GM12878 (cell line): ENCODE data around the gene SDK2. TPM values are rescaled to one million over a fixed set of nuclear protein-coding genes. Genes with fewer than 3 reads are reported as not detected.

Experiments
- ATAC-seq: fragments of 200-7000 bp; cut with Tn5 transposase; 3 replicates; pipeline ENCODE4 v1.9.1; 2020; ENCODE audit warnings: mild to moderate bottlenecking, moderate library complexity
- BruUV-seq: library from RNA; stranded (reverse); fragments of 400-500 nt; replicated peaks from 2 replicates; lab custom pipeline; 2021; lab: Mats Ljungman, UMichigan
- CTCF ChIA-PET: fragments of 300-600 bp; sonication (Branson Sonifier 250); formaldehyde crosslinking; extraction: SDS; loops from one replicate; lab custom pipeline; 2021; ENCODE audit warnings: inconsistent platforms; lab: Yijun Ruan, JAX
- POLR2A ChIA-PET: fragments of 350-600 bp; formaldehyde crosslinking; extraction: SDS; loops from one replicate; lab custom pipeline; 2021; ENCODE audit warnings: inconsistent platforms; lab: Charles Lee
- RAD21 ChIA-PET: fragments of 300-600 bp; sonication (Branson Sonifier 250); formaldehyde crosslinking; loops from one replicate; lab custom pipeline; 2023; ENCODE audit warnings: antibody characterized with exemption; ENCODE audit not compliant: unreplicated experiment; lab: Charles Lee
- SMC1A ChIA-PET: fragments of 300-600 bp; sonication (Branson Sonifier 250); formaldehyde crosslinking; loops from one replicate; lab custom pipeline; 2023; ENCODE audit not compliant: unreplicated experiment, uncharacterized antibody; lab: Charles Lee
- DNase-seq: peaks from one replicate; pipeline ENCODE4 v3.0.0-alpha.2; 2011; ENCODE audit warnings: low read depth, low spot score
- FAIRE-seq: peaks from 3 replicates; lab custom pipeline; 2011; peaks lifted over from hg19 to GRCh38; lab: Jason Lieb, UNC
- H2AFZ ChIP-seq: 2 replicates; pipeline ENCODE4 v1.6.0; 2011; ENCODE audit warnings: low read depth, low read length, control low read depth; ENCODE audit not compliant: control insufficient read depth
- H3K27ac ChIP-seq: 2 replicates; pipeline ENCODE4 v1.5.1; 2011; ENCODE audit warnings: control low read depth; ENCODE audit not compliant: control insufficient read depth, insufficient read depth
- H3K27me3 ChIP-seq, 2 experiments: replicated peaks in 1 of 2; 2 replicates each; pipeline versions ENCODE4 v1.6.0 to v1.6.1; 2011; ENCODE audit warnings: low read length in 1 of 2; ENCODE audit not compliant: control insufficient read depth in 2 of 2, insufficient read depth in 2 of 2
- H3K36me3 ChIP-seq, 2 experiments: 2 replicates each; pipeline ENCODE4 v1.5.1; 2011; ENCODE audit warnings: low read length in 1 of 2; ENCODE audit not compliant: control insufficient read depth in 2 of 2, insufficient read depth in 2 of 2
- H3K4me1 ChIP-seq: 2 replicates; pipeline ENCODE4 v1.6.1; 2011; ENCODE audit warnings: mild to moderate bottlenecking, low read length, moderate library complexity, mixed read lengths; ENCODE audit not compliant: control insufficient read depth, insufficient read depth
- H3K4me2 ChIP-seq: 2 replicates; pipeline ENCODE4 v1.6.0; 2011; ENCODE audit warnings: control low read depth; ENCODE audit not compliant: control insufficient read depth, insufficient read depth
- H3K4me3 ChIP-seq: fragments of 200-600 bp; sonication (generic); 2 replicates; pipeline ENCODE4 v1.5.1; 2016
- H3K79me2 ChIP-seq: 2 replicates; pipeline ENCODE4 v1.6.0; 2011; ENCODE audit warnings: low read length; ENCODE audit not compliant: control insufficient read depth, insufficient read depth
- H3K9ac ChIP-seq: 2 replicates; pipeline ENCODE4 v1.8.0; 2011; ENCODE audit warnings: low read length, control low read depth, mixed read lengths; ENCODE audit not compliant: control insufficient read depth, insufficient read depth
- H3K9me3 ChIP-seq: replicated peaks from 3 replicates; pipeline ENCODE4 v1.5.1; 2011; ENCODE audit warnings: mild to moderate bottlenecking, low read length; ENCODE audit not compliant: control insufficient read depth, insufficient read depth
- H4K20me1 ChIP-seq: 2 replicates; pipeline ENCODE4 v1.6.0; 2011; ENCODE audit not compliant: control insufficient read depth, insufficient read depth
- ATF7 ChIP-seq: fragments of 450-650 bp; IDR thresholded peaks from 2 replicates; pipeline ENCODE4 v1.6.1; 2016; ENCODE audit warnings: low read depth, mild to moderate bottlenecking
- BACH1 ChIP-seq: fragments of 450-650 bp; IDR thresholded peaks from 2 replicates; pipeline ENCODE4 v1.6.1; 2017; ENCODE audit warnings: mild to moderate bottlenecking, borderline replicate concordance
- CBFB ChIP-seq: IDR thresholded peaks from 2 replicates; pipeline ENCODE4 v1.6.1; 2016; ENCODE audit warnings: antibody characterized with exemption, low read depth
- CBX3 ChIP-seq: fragments of 200-600 bp; sonication (generic); IDR thresholded peaks from 2 replicates; pipeline ENCODE4 v1.6.1; 2016; ENCODE audit warnings: low read depth, borderline replicate concordance
- EGR1 ChIP-seq, 2 experiments: IDR thresholded peaks; 1 replicate in 1 of 2; 2 replicates in 1 of 2; pipeline ENCODE4 v1.6.1; 2011 to 2012; ENCODE audit warnings: low read depth in 2 of 2, low read length in 2 of 2, borderline replicate concordance in 1 of 2, mild to moderate bottlenecking in 1 of 2, moderate library complexity in 1 of 2
- HDGF ChIP-seq: fragments of 450-650 bp; IDR thresholded peaks from 2 replicates; pipeline ENCODE4 v1.6.1; 2016; ENCODE audit warnings: antibody characterized with exemption
- IKZF1 ChIP-seq: fragments of 450-650 bp; conservative IDR thresholded peaks from 2 replicates; pipeline ENCODE4 v1.6.1; 2017; ENCODE audit warnings: antibody characterized with exemption, mild to moderate bottlenecking
- MLLT1 ChIP-seq: fragments of 450-650 bp; IDR thresholded peaks from 2 replicates; pipeline ENCODE4 v1.6.1; 2016; ENCODE audit warnings: mild to moderate bottlenecking
- MXI1 ChIP-seq: fragments of 150-350 bp; IDR thresholded peaks from 2 replicates; pipeline ENCODE4 v1.6.1; 2011; ENCODE audit warnings: low read depth, mild to moderate bottlenecking, inconsistent platforms, low read length, improper control_type of control experiment
- NFIC ChIP-seq: IDR thresholded peaks from 2 replicates; pipeline ENCODE4 v1.6.1; 2012; ENCODE audit warnings: low read depth, mild to moderate bottlenecking, inconsistent platforms, low read length, moderate library complexity
- NR2F1 ChIP-seq: fragments of 450-650 bp; conservative IDR thresholded peaks from 2 replicates; pipeline ENCODE4 v1.6.1; 2017; ENCODE audit warnings: mild to moderate bottlenecking
- PAX8 ChIP-seq: fragments of 450-650 bp; IDR thresholded peaks from 2 replicates; pipeline ENCODE4 v1.6.1; 2017; ENCODE audit warnings: mild to moderate bottlenecking, moderate library complexity
- SP1 ChIP-seq: IDR thresholded peaks from one replicate; pipeline ENCODE4 v1.6.1; 2011; ENCODE audit warnings: low read depth, low read length
- SREBF1 ChIP-seq: IDR thresholded peaks from 2 replicates; pipeline ENCODE4 v1.6.1; 2012; ENCODE audit warnings: mild to moderate bottlenecking, low read length
- WGBS: methylation state at CpG from one replicate; pipeline ENCODE4 v1.1.6; 2016; ENCODE audit warnings: low lambda C conversion rate; ENCODE audit not compliant: insufficient replicate concordance, insufficient coverage; ENCODE audit errors: missing lambda C conversion rate; 5-methylcytosine and 5-hydroxymethylcytosine counted together
- in situ Hi-C: fragments of 300-500 bp; cut with MboI; formaldehyde crosslinking; loops from 9 replicates; pipeline ENCODE4 v1.14.3; 2018; ENCODE audit warnings: mixed read lengths
- intact Hi-C: fragments of 100-400 bp; cut with micrococcal nuclease; formaldehyde crosslinking; loops from one replicate; pipeline ENCODE4 v1.14.2; 2022; ENCODE audit not compliant: unreplicated experiment
- polyA plus RNA-seq, 11 experiments: library from polyadenylated mRNA; depleted of rRNA in 4 of 11; unstranded in 6 of 11; stranded (reverse) in 5 of 11; fragments of >200 nt; fragmentation: Nextera tagmentation in 4 of 11; fragmentation: Illumina TruSeq in 1 of 11; extraction: Ambion mirVana in 4 of 11; extraction: Trizol in 1 of 11; gene quantifications; 1 replicate in 1 of 11; 2 replicates in 10 of 11; pipeline versions ENCODE4 v1.2.1 to v1.2.3, GENCODE V29; 2011 to 2016; ENCODE audit warnings: inconsistent platforms in 2 of 11, missing spikeins in 2 of 11, low read depth in 1 of 11
- total RNA-seq, 4 experiments: library from RNA; depleted of rRNA in 3 of 4; stranded (reverse); fragments of >200 nt in 3 of 4; fragmentation: Illumina TruSeq in 1 of 4; extraction: Trizol in 1 of 4; gene quantifications; 2 replicates each; pipeline versions ENCODE4 v1.2.1 to v1.2.3, GENCODE V29; 2013 to 2021
- TF ChIP-seq, protein P1 (sequence below): fragments of 450-650 bp; IDR thresholded peaks from 2 replicates; pipeline ENCODE4 v1.6.1; 2017; ENCODE audit warnings: borderline replicate concordance
- TF ChIP-seq, protein P2 (sequence below), 3 experiments: IDR thresholded peaks in 2 of 3; conservative IDR thresholded peaks in 1 of 3; 2 replicates each; pipeline ENCODE4 v1.5.1; 2011; ENCODE audit warnings: low read depth in 3 of 3, low read length in 3 of 3, mild to moderate bottlenecking in 3 of 3, control low read depth in 2 of 3, moderate library complexity in 2 of 3, inconsistent platforms in 1 of 3, mixed read lengths in 1 of 3; ENCODE audit not compliant: control insufficient read depth in 2 of 3, insufficient read depth in 1 of 3; ENCODE audit errors: extremely low read depth in 1 of 3

Gene SDK2
- total and polyA plus RNA-seq, 10 of the 15 experiments (the other 5 are each of a cell fraction or from before 2014, with no cell fraction given): 0.03 to 0.08 (median 0.03) TPM; not detected in 7

GRCh38 chr17:73470316-73470826 is 173.9 kb downstream of the SDK2 start (continued):
- no peak for TF ChIP-seq MXI1

- RAD21 ChIA-PET: no interaction called here
- intact Hi-C loops: no loop called here
- CTCF ChIA-PET: no interaction called here
- H3K4me3 ChIP-seq: no peak overlapping the region
- no peak for FAIRE-seq
- no peak overlapping the region for H2AFZ ChIP-seq
- SMC1A ChIA-PET: no interaction called here
- no peak overlapping the region for H3K27ac ChIP-seq
- H3K4me2 ChIP-seq: no peak overlapping the region
- H4K20me1 ChIP-seq: no peaks in the 10 kb centered on the region
- no peak for ATAC-seq
- in situ Hi-C loops: no loop called here
- no peaks in the 10 kb centered on the region for H3K79me2 ChIP-seq
- POLR2A ChIA-PET: no interaction called here
- H3K9ac ChIP-seq: no peak overlapping the region
- no peaks in the 10 kb centered on the region for H3K4me1 ChIP-seq
- no TSS peak for BruUV-seq
- H3K36me3 ChIP-seq: no peaks in the 10 kb centered on the region
- H3K27me3 ChIP-seq: peaks cover 0 to 4% of the 10 kb centered on the region in 2 experiments; a peak in 2 of 4 replicates
- no peak for DNase-seq
- H3K9me3 ChIP-seq: no peaks in the 10 kb centered on the region
- WGBS: 2% methylated on average over 4 of the region's 4 CpGs
- no peak for TF ChIP-seq HDGF
- no peak for TF ChIP-seq CBX3
- TF ChIP-seq SP1: no peak
- no peak for TF ChIP-seq IKZF1
- TF ChIP-seq NFIC: no peak
- TF ChIP-seq, protein P1, sequence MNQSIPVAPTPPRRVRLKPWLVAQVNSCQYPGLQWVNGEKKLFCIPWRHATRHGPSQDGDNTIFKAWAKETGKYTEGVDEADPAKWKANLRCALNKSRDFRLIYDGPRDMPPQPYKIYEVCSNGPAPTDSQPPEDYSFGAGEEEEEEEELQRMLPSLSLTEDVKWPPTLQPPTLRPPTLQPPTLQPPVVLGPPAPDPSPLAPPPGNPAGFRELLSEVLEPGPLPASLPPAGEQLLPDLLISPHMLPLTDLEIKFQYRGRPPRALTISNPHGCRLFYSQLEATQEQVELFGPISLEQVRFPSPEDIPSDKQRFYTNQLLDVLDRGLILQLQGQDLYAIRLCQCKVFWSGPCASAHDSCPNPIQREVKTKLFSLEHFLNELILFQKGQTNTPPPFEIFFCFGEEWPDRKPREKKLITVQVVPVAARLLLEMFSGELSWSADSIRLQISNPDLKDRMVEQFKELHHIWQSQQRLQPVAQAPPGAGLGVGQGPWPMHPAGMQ: no peak
- no peak for TF ChIP-seq CBFB
- no peak for TF ChIP-seq PAX8
- no peak for TF ChIP-seq BACH1
- TF ChIP-seq, protein P2, sequence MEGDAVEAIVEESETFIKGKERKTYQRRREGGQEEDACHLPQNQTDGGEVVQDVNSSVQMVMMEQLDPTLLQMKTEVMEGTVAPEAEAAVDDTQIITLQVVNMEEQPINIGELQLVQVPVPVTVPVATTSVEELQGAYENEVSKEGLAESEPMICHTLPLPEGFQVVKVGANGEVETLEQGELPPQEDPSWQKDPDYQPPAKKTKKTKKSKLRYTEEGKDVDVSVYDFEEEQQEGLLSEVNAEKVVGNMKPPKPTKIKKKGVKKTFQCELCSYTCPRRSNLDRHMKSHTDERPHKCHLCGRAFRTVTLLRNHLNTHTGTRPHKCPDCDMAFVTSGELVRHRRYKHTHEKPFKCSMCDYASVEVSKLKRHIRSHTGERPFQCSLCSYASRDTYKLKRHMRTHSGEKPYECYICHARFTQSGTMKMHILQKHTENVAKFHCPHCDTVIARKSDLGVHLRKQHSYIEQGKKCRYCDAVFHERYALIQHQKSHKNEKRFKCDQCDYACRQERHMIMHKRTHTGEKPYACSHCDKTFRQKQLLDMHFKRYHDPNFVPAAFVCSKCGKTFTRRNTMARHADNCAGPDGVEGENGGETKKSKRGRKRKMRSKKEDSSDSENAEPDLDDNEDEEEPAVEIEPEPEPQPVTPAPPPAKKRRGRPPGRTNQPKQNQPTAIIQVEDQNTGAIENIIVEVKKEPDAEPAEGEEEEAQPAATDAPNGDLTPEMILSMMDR (IDR thresholded peaks at IDR 0.05 in 2 of 3, conservative IDR thresholded peaks at IDR 0.05 in 1 of 3; ENCODE audit: control insufficient read depth in 2 of 3, extremely low read depth in 1 of 3, insufficient read depth in 1 of 3, low read depth in 3 of 3, low read length in 3 of 3): no peak
- TF ChIP-seq NR2F1: no peak
- no peak for TF ChIP-seq MLLT1
- no peak for TF ChIP-seq EGR1 (IDR thresholded peaks at IDR 0.05; ENCODE audit: borderline replicate concordance in 1 of 2, low read depth in 2 of 2, low read length in 2 of 2)
- no peak for TF ChIP-seq ATF7
- no peak for TF ChIP-seq SREBF1
Observed at GRCh38 chr17:73469311-73469710, 174.9 kb downstream of the SDK2 start.
